Spleen (tissue), 7 donors: ENCODE measurements around the gene PTX3.

Experiments used
- POLR2A ChIP-seq, 3 donors: fragments of 450-650 bp; IDR thresholded peaks; one replicate each; pipeline ENCODE4 v1.5.1; 2017; ENCODE audit warnings: antibody characterized with exemption in 3 of 3, mild to moderate bottlenecking in 1 of 3
- TF ChIP-seq, protein P1 (sequence below), 11 experiments: fragments of 200-600 bp in 7 of 11; fragments of 450-650 bp in 4 of 11; sonication (generic) in 4 of 11; IDR thresholded peaks in 8 of 11; conservative IDR thresholded peaks in 3 of 11; 1 replicate in 7 of 11; 2 replicates in 4 of 11; pipeline versions ENCODE4 v1.4.0 to v1.8.0; 2016 to 2021; ENCODE audit warnings: antibody characterized with exemption in 11 of 11, inconsistent platforms in 4 of 11, mild to moderate bottlenecking in 1 of 11
- donor health status: DM: no; HTN: no; CAD: no; lungs with moderate emphysema.
- donor health status: DM: no; HTN: no; CAD: no.
- donor health status: DM: no; HTN: no; CAD: no.

DNA sequence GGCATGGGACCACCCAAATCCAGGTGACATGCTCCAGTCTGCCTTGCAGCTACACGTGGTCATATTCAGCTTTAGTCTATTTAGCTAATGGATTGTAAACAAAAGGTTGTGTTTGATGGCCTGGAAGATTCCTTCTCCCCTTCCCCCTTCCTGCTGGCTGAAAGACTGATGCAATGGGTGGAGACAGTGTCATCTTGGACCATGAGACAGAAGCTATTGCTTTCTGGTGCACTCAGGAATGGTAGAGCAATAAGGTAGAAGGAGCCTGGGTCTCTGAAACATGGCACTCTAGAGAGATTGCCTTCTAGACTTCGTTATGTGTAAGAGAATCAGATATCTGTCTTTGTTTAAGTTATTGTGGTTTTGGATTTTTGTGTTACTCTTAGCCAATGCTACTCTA is 25.7 kb upstream of the PTX3 start:
- TF ChIP-seq POLR2A (IDR thresholded peaks at IDR 0.05) = no peak
- TF ChIP-seq, protein P1, sequence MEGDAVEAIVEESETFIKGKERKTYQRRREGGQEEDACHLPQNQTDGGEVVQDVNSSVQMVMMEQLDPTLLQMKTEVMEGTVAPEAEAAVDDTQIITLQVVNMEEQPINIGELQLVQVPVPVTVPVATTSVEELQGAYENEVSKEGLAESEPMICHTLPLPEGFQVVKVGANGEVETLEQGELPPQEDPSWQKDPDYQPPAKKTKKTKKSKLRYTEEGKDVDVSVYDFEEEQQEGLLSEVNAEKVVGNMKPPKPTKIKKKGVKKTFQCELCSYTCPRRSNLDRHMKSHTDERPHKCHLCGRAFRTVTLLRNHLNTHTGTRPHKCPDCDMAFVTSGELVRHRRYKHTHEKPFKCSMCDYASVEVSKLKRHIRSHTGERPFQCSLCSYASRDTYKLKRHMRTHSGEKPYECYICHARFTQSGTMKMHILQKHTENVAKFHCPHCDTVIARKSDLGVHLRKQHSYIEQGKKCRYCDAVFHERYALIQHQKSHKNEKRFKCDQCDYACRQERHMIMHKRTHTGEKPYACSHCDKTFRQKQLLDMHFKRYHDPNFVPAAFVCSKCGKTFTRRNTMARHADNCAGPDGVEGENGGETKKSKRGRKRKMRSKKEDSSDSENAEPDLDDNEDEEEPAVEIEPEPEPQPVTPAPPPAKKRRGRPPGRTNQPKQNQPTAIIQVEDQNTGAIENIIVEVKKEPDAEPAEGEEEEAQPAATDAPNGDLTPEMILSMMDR (IDR thresholded peaks at IDR 0.05 in 8 of 11, conservative IDR thresholded peaks at IDR 0.05 in 3 of 11) = no peak
